Panc1 (cell line): Measurements from ENCODE around the gene TBX2. TPM values are rescaled to one million over a fixed set of nuclear protein-coding genes. Genes with fewer than 3 reads are reported as not detected.

ENCODE experiments used
- ATAC-seq: fragments of 200-7000 bp; cut with Tn5 transposase; 2 replicates; pipeline ENCODE4 v1.9.1; 2020; ENCODE audit warnings: mild to moderate bottlenecking, moderate library complexity
- BruUV-seq: library from RNA; stranded (reverse); fragments of 400-500 nt; replicated peaks from 2 replicates; lab custom pipeline; 2021; lab: Mats Ljungman, UMichigan
- CTCF ChIA-PET: fragments of 300-600 bp; sonication (Branson Sonifier 250); formaldehyde crosslinking; loops from one replicate; lab custom pipeline; 2022; ENCODE audit warnings: antibody characterized with exemption; lab: Charles Lee
- POLR2A ChIA-PET: fragments of 300-600 bp; sonication (Branson Sonifier 250); formaldehyde crosslinking; loops from one replicate; lab custom pipeline; 2022; ENCODE audit warnings: antibody characterized with exemption; lab: Charles Lee
- DNase-seq: peaks from one replicate; pipeline ENCODE4 v3.0.0-alpha.2; 2010; ENCODE audit warnings: low read depth, low spot score
- H3K27ac ChIP-seq: 2 replicates; pipeline ENCODE4 v1.5.1; 2011; ENCODE audit warnings: mild to moderate bottlenecking, low read length, inconsistent platforms
- H3K27me3 ChIP-seq: fragments of 200-500 bp; sonication (Bioruptor generic); 2 replicates; pipeline ENCODE4 v1.6.0; 2014; ENCODE audit warnings: low read length, inconsistent platforms; ENCODE audit not compliant: control insufficient read depth, insufficient read depth
- H3K36me3 ChIP-seq: fragments of 200-500 bp; sonication (Bioruptor generic); 2 replicates; pipeline ENCODE4 v1.5.1; 2014; ENCODE audit warnings: inconsistent platforms, mild to moderate bottlenecking, low read length, moderate library complexity; ENCODE audit not compliant: control insufficient read depth, insufficient read depth
- H3K4me1 ChIP-seq: 2 replicates; pipeline ENCODE4 v1.5.1; 2011; ENCODE audit warnings: inconsistent platforms, mild to moderate bottlenecking, low read length, moderate library complexity; ENCODE audit not compliant: control insufficient read depth, insufficient read depth
- H3K4me3 ChIP-seq, 2 experiments: 2 replicates each; pipeline ENCODE4 v1.5.1; 2011 to 2012; ENCODE audit warnings: low read depth in 2 of 2, low read length in 2 of 2, mild to moderate bottlenecking in 2 of 2, inconsistent platforms in 1 of 2, moderate library complexity in 1 of 2
- H3K9me3 ChIP-seq: fragments of 200-500 bp; sonication (Bioruptor generic); 2 replicates; pipeline ENCODE4 v1.5.1; 2014; ENCODE audit warnings: low read depth, mild to moderate bottlenecking, inconsistent platforms, low read length, moderate library complexity; ENCODE audit not compliant: control insufficient read depth, insufficient read depth
- POLR2AphosphoS5 ChIP-seq: IDR thresholded peaks from 2 replicates; pipeline ENCODE4 v1.6.1; 2012; ENCODE audit warnings: mild to moderate bottlenecking, low read depth, low read length, moderate library complexity
- REST ChIP-seq, 2 experiments: IDR thresholded peaks; 2 replicates each; pipeline ENCODE4 v1.6.1; 2011 to 2012; ENCODE audit warnings: low read depth in 2 of 2, control low read depth in 1 of 2, low read length in 1 of 2, mild to moderate bottlenecking in 1 of 2, moderate library complexity in 1 of 2; ENCODE audit not compliant: insufficient read depth in 1 of 2
- SIN3A ChIP-seq: IDR thresholded peaks from 2 replicates; pipeline ENCODE4 v1.6.1; 2012; ENCODE audit warnings: low read depth, mild to moderate bottlenecking, low read length, moderate library complexity, borderline replicate concordance; ENCODE audit not compliant: insufficient read depth
- TCF7L2 ChIP-seq: IDR thresholded peaks from 2 replicates; pipeline ENCODE4 v1.6.1; 2011; ENCODE audit warnings: mild to moderate bottlenecking, low read depth, low read length, inconsistent platforms
- in situ Hi-C: cut with HindIII; loops from 2 replicates; pipeline ENCODE4 v1.10.0; 2016; ENCODE audit warnings: low sequenced_read_pairs, low pct_unique_long_range_greater_than_20kb
- intact Hi-C: fragments of 100-400 bp; cut with micrococcal nuclease; formaldehyde crosslinking; loops from one replicate; pipeline ENCODE4 v1.10.0; 2022; ENCODE audit not compliant: unreplicated experiment
- total RNA-seq: library from RNA; stranded (reverse); gene quantifications from one replicate; pipeline ENCODE4 v1.2.1, GENCODE V29; 2021; ENCODE audit not compliant: unreplicated experiment
- TF ChIP-seq, protein P1 (sequence below): fragments of 450-650 bp; IDR thresholded peaks from 2 replicates; pipeline ENCODE4 v1.5.1; 2017; ENCODE audit warnings: mild to moderate bottlenecking

Gene TBX2
- total RNA-seq, 1 experiment from 2014 or later = 35.6 TPM

DNA sequence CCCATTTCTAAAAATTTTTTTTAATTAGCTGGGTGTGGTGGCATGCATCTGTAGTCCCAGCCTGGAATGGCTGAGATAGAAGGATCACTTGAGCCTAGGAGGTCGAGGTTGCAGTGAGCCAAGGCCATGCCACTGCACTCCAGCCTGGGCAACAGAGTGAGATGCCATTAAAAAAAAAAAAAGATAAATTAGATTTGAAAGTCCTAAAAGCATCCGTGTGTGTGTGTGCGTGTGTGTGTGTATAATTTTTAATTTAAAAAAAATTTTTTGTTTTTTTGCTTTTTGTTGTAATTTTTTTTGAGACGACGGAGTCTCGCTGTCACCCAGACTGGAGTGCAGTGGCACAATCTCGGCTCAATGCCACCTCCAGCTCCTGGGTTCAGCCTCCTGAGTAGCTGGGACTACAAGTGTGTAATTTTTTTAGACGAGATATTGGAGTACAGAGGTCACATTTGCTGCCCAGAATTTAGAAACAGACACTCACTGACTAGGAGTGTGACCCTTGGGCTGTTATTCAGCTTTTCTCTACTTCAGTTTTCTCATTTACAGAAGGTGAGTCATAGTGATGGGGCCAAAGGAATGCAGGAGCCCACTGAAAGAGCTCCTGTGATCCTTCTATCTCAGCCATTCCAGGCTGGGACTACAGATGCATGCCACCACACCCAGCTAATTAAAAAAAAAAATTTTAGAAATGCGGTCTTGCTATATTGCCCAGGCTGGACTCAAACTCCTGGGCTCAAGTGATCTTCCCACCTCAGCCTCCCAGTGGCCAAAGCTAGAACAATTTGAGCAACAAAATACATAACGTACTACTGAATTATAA, 27.1 kb downstream of the TBX2 start:
- ChIA-PET POLR2A (interaction anchor here (0.8 kb wide), 1 partner anchor 410 kb away, joined by 10 read pairs; no protein-coding TSS in a partner anchor), CTCF (interaction anchor here (0.8 kb wide), 1 partner anchor 110 kb away, joined by 4 read pairs; no protein-coding TSS in a partner anchor)
- Histone ChIP-seq H3K27me3 (no peaks in the 10 kb centered on the region; the same call in 1 of the 2 replicates), H3K4me3 (no peak overlapping the region), H3K36me3 (no peaks in the 10 kb centered on the region), H3K9me3 (no peaks in the 10 kb centered on the region), H3K4me1 (peaks cover under 1% of the 10 kb centered on the region; the same call in 1 of the 2 replicates), H3K27ac (no peak overlapping the region; the same call in 1 of the 2 replicates)
- TF ChIP-seq TCF7L2 (no peak), POLR2AphosphoS5 (no peak), REST (IDR thresholded peaks at IDR 0.05; ENCODE audit: insufficient read depth in 1 of 2, low read depth in 2 of 2, low read length in 1 of 2) (no peak), SIN3A (no peak)
- TF ChIP-seq, protein P1, sequence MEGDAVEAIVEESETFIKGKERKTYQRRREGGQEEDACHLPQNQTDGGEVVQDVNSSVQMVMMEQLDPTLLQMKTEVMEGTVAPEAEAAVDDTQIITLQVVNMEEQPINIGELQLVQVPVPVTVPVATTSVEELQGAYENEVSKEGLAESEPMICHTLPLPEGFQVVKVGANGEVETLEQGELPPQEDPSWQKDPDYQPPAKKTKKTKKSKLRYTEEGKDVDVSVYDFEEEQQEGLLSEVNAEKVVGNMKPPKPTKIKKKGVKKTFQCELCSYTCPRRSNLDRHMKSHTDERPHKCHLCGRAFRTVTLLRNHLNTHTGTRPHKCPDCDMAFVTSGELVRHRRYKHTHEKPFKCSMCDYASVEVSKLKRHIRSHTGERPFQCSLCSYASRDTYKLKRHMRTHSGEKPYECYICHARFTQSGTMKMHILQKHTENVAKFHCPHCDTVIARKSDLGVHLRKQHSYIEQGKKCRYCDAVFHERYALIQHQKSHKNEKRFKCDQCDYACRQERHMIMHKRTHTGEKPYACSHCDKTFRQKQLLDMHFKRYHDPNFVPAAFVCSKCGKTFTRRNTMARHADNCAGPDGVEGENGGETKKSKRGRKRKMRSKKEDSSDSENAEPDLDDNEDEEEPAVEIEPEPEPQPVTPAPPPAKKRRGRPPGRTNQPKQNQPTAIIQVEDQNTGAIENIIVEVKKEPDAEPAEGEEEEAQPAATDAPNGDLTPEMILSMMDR = no peak; the same call in 1 of the 2 replicates
- ATAC-seq (peak; percentile 58), DNase-seq (no peak)
- intact Hi-C loops = no loop called here
- in situ Hi-C loops = no loop called here
- BruUV-seq = no TSS peak

DNA sequence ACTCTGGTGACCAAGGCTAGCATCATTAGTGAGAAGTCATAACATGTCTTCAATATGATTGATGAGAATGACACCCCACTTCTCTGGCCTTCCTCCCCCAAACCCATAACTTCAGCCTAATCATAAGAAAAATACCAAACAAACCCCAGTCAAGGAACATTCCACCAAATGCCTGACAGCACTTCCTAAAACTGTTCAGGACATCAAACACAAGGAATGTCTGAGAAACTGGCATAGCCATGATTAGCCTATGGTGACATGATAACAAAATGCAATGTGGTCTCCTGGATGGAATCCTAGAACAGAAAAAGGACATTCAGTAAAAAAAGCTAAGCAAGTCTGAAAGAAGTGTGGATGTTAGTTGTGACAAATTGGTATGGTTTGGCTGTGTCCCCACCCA, 27.9 kb downstream of the TBX2 start:
- in situ Hi-C loops = no loop called here
- intact Hi-C loops = no loop called here
- H3K4me1 ChIP-seq = peaks cover 3% of the 10 kb centered on the region; the same call in 1 of the 2 replicates
- H3K36me3 ChIP-seq = no peaks in the 10 kb centered on the region
- H3K27me3 ChIP-seq = no peaks in the 10 kb centered on the region
- TF ChIP-seq REST (IDR thresholded peaks at IDR 0.05; ENCODE audit: insufficient read depth in 1 of 2, low read depth in 2 of 2, low read length in 1 of 2) = no peak
- TF ChIP-seq TCF7L2 = no peak
- TF ChIP-seq SIN3A = no peak
- TF ChIP-seq, protein P1 = no peak
- H3K27ac ChIP-seq = no peak overlapping the region
- ATAC-seq (no peak), DNase-seq (no peak)
- BruUV-seq = no TSS peak
- ChIA-PET POLR2A (no interaction called here), CTCF (no interaction called here)
- no peaks in the 10 kb centered on the region for H3K9me3 ChIP-seq
- H3K4me3 ChIP-seq = no peak overlapping the region
